Measurements from ENCODE around the gene THAP9. TPM values are rescaled to one million over a fixed set of nuclear protein-coding genes. Genes with fewer than 3 reads are reported as not detected.
A peak's percentile ranks its signal among the peaks of the same experiment; 100 is the strongest.

Gene THAP9
- 6.8 and 7.9 TPM in 2 replicates for total RNA-seq (2022)
- percentile 74 among the genes with signal in this experiment for Bru-seq, nascent RNA
- percentile 74 among the genes with signal in this experiment for BruChase-seq, experiment 1, labeled RNA remaining after a 2-hour chase
- percentile 60 among the genes with signal in this experiment for BruChase-seq, experiment 2, labeled RNA remaining after a 6-hour chase
- long read RNA-seq, transcript THAP9-201 (5 exons, 3,808 nt), result major isoform, 10 of 17 reads
- long read RNA-seq, partial matches to known transcripts, result 2 of 17 reads
- long read RNA-seq, other reads (novel, unspliced or antisense), result 4 of 17 reads

GRCh38 chr4:82900411-82901182, at the start of gene THAP9:
TSS of gene THAP9 (plus strand) at chr4:82900735. CDS start at chr4:82900803, 68 bp downstream.
- no peaks in the 10 kb centered on the region for H3K27me3 Mint-ChIP-seq (ENCODE audit: insufficient read depth, unreplicated experiment)
- peaks cover 12% of the 10 kb centered on the region; the same call in 1 of the 2 replicates for H3K4me1 ChIP-seq
- no TSS peak for BruUV-seq (replicated peaks)
- intact Hi-C loops (cut with micrococcal nuclease; ENCODE audit: unreplicated experiment), result loop anchor here (1.0 to 10.0 kb wide), 3 partner anchors 9 to 384 kb away; partner anchors contain the start of genes COQ2 and SEC31A
- H3K36me3 ChIP-seq (ENCODE audit: control insufficient read depth, insufficient read depth, low read length), result no peaks in the 10 kb centered on the region; the same call in 1 of the 2 replicates
- POLR2A ChIA-PET, result interaction anchor here (0.5 to 2.1 kb wide), 9 partner anchors 9 to 471 kb away, joined by 3 to 18 read pairs (median 8); partner anchors contain the start of genes COPS4, HNRNPDL, LIN54 and SEC31A
- no peak within 1 kb of the TSS for H3K27ac Mint-ChIP-seq (ENCODE audit: unreplicated experiment)
- no peak within 1 kb of the TSS for H3K4me3 Mint-ChIP-seq (ENCODE audit: unreplicated experiment)
- CTCF ChIA-PET, result no interaction called here
- peak within 1 kb of the TSS; percentile 69 for H3K4me3 ChIP-seq (ENCODE audit: low read depth, low read length)
- peaks cover 27% of the 10 kb centered on the region for H3K36me3 Mint-ChIP-seq (ENCODE audit: insufficient read depth, unreplicated experiment)
- H3K9me3 ChIP-seq, result no peaks in the 10 kb centered on the region
- TF ChIP-seq CTCF (IDR thresholded peaks at IDR 0.05; ENCODE audit: insufficient read depth in 1 of 2, low read depth in 1 of 2, low read length in 1 of 2, severe bottlenecking in 1 of 2, unreplicated experiment in 1 of 2), result no peak
- H3K9me3 Mint-ChIP-seq (ENCODE audit: unreplicated experiment), result no peaks in the 10 kb centered on the region
- no peaks in the 10 kb centered on the region for H3K4me1 Mint-ChIP-seq (ENCODE audit: low read depth, unreplicated experiment)
- peak; percentile 97 to 99 for DNase-seq
- H3K27me3 ChIP-seq (replicated peaks; ENCODE audit: control insufficient read depth, insufficient read depth, low read length), result no peaks in the 10 kb centered on the region

- Mint-ChIP-seq H3K4me3 (ENCODE audit: unreplicated experiment) (no peak overlapping the region), H3K27me3 (ENCODE audit: insufficient read depth, unreplicated experiment) (no peaks in the 10 kb centered on the region), H3K4me1 (ENCODE audit: low read depth, unreplicated experiment) (no peaks in the 10 kb centered on the region), H3K27ac (ENCODE audit: unreplicated experiment) (no peak overlapping the region), H3K36me3 (ENCODE audit: insufficient read depth, unreplicated experiment) (peaks cover 96% of the 10 kb centered on the region), H3K9me3 (ENCODE audit: unreplicated experiment) (no peaks in the 10 kb centered on the region)
- no peak for TF ChIP-seq CTCF (IDR thresholded peaks at IDR 0.05; ENCODE audit: insufficient read depth in 1 of 2, low read depth in 1 of 2, low read length in 1 of 2, severe bottlenecking in 1 of 2, unreplicated experiment in 1 of 2)
- Histone ChIP-seq H3K27me3 (replicated peaks; ENCODE audit: control insufficient read depth, insufficient read depth, low read length) (no peaks in the 10 kb centered on the region), H3K4me3 (ENCODE audit: low read depth, low read length) (no peak overlapping the region), H3K4me1 (no peaks in the 10 kb centered on the region), H3K9me3 (no peaks in the 10 kb centered on the region), H3K36me3 (ENCODE audit: control insufficient read depth, insufficient read depth, low read length) (0 out of 2 replicates have a peak, but pooled peaks cover 1% of the 10 kb centered on the region)
- ChIA-PET CTCF (interaction anchor here (1.4 kb wide), 1 partner anchor 35 kb away, joined by 4 read pairs; no protein-coding TSS in a partner anchor), POLR2A (no interaction called here)
- intact Hi-C loops (cut with micrococcal nuclease; ENCODE audit: unreplicated experiment), result loop anchor here (5.0 kb wide), 1 partner anchor 181 kb away; no protein-coding TSS in a partner anchor
- BruUV-seq (replicated peaks), result no TSS peak
- no peak for DNase-seq
Observed at GRCh38 chr4:82851318-82851717, 49.2 kb upstream of the THAP9 start.
